Measurements from ENCODE around the gene TRIM21. TPM values are rescaled to one million over a fixed set of nuclear protein-coding genes. Genes with fewer than 3 reads are reported as not detected.
"Not testable (repeated sequence)": the region's sequence is repeated elsewhere in the genome, so short reads cannot be mapped to it uniquely, and the experiment has no call there.

Gene TRIM21
- 58.3 and 63.3 TPM in 2 replicates for total RNA-seq

DNA sequence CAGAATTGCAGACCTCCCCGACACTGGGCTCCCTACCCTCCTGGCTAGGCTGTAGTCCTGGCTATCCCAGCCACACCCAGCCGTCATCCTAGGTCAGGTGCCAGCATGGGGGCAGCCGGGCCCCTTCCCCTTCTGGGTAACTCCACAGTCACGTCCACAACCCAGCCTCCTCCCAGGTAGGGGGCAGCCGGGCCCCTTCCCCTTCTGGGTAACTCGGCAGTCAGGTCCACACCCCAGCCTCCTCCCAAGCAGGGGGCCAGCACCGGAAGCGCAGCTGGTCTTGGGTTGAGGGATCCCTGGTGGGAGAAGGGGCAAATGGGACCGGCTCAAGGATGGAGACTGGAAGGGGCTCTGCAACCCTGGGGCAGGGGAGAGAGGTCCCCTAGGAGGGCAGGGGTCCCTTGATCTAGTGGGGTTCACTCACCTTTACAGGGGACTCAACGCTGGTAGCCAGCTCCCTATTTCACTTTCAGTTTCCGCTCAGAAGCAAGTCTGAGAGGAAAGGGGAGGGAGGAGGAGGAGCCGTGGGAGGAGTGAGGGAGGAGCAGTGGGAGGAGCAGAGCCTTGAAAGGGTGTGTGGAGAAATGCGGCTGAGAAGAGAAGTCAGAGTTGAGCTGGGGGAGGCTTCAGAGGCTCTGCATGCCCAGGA is at the start of gene TRIM21:
TRIM21 (minus strand) TSS at position 494 of the 649 bp plus-strand sequence. CDS start 3,293 bp downstream, outside the sequence.
- intact Hi-C loops (cut with micrococcal nuclease): loop anchor here (1.0 to 5.0 kb wide), 4 partner anchors 207 to 536 kb away; partner anchors contain the start of genes STIM1 and TRIM68

DNA sequence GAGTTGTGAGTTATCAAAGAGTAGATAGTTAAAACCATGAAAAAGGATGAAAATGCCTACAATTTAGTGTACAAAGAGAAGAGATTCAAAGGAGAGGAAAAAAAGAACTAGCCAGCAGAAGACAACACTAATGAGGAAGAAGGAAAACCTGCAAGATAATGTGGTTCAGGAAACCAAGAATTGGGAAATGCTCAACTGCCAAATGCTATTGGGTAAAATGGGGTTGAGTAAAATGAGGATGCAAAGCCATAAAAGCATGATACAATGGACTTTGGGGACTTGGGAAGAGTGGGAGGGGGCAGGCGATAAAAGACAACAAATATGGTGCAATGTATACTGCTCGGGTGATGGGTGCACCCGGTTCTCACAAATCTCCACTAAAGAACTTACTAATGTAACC is 48.0 kb upstream of the TRIM21 start:
- intact Hi-C loops (cut with micrococcal nuclease): no loop called here

DNA sequence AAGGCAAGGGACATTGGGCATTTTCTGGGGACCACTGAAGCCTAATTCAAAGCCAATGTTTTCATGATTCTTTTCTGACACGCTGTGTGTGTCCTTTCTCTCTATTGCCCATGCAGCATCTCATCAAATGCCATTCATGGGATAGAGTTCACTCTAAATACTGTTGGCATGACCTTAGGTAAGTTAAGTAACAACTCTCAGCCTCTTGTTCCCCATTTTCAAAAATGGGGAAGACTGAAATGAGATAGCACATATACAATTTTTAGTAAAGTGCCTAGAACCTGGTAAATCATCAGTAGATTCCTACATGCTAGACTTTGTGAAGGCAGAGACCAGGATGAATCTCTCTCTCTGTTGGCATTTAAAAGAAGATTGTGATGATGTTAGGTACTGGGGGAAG is 42.9 kb upstream of the TRIM21 start:
- intact Hi-C loops (cut with micrococcal nuclease): no loop called here

DNA sequence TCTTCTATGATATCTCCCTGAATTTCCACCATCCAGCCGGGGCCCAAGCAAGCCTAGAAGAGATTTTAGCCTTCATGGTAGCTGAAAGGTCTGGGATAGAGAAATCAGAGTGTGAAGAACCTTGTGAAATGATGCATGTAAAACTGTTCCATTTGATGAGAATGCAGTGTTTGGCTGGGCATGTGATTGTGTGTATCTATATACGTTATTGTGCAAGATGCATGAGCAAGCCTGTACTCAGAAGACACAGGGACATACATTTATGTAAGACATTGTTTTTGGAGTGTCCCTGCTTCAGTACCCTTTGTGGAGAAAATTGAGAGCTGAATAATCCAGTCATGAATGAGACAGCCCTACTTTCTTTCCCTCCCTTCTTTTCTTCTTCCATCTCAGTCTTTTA is 40.4 kb upstream of the TRIM21 start:
- intact Hi-C loops (cut with micrococcal nuclease): no loop called here

DNA sequence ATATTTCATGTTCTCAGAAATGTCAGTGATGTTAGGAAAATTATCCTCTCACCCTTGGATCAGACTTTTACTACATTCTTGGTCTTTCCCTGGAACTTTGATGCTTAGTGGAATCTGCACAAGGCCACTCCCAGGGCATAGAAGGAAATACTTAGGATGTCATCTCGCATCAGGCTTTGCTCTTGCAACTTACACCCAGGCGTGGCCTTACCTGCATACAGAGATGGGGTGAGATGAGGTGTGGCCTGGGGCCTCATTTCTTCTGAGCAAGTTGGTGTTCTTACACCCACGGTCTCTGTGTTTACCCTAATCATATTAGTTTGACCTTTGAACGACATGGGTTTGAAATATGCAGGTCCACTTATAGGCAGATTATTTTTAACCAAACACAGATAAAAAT is 36.5 kb upstream of the TRIM21 start:
- intact Hi-C loops (cut with micrococcal nuclease): no loop called here

DNA sequence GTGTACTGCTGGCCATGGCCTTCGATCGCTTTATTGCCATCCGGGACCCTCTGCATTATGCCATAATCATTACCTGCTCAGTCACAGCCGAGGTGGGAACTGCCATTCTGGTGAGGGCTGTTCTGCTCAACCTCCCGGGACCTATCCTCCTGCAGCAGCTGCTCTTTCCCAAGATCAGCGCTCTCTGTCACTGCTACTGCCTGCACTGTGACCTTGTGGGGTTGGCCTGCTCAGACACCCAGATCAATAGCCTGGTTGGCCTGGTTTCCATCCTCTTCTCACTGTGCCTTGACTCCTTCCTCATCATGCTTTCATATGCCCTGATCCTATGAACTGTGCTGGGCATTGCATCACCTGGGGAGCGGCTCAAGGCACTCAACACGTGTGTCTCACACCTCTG is 24.9 kb upstream of the TRIM21 start:
- intact Hi-C loops (cut with micrococcal nuclease): no loop called here

DNA sequence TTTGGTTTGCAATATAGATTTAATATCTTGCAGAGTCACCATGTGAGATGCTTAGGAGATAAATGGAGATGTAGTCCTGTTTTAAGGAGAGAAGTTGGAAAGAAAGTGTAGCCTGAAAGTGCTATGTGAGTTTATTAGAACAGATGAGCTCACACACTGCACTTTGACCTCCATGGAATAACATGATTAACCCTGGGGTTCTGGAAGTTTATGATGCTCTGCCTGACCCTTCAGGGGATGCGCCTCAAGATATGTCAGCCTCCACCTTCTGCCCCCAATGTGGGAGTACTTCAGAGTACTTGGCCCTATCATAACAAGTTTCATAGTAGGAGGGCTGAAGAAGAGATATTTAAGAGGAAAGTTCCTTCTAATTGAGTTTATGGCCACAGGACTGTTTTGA is 23.3 kb upstream of the TRIM21 start:
- intact Hi-C loops (cut with micrococcal nuclease): no loop called here

DNA sequence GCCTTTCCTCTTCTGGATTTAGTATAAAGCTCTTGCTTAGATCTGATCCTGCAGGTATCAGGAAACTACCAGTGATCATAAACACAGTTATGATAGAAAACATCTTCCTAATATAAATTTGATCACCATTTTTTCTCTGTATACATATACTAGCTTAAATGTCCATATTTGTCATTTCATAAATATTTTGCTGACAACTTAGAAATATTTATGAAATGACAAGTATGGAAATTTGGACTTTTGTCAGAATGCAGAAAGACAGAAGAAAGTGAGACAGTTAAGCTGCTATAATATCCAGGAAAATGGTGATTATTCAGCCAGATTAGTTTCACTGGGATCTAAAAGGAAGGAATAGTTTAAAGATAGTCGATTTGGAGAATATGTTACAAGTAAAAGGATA is 22.8 kb upstream of the TRIM21 start:
- intact Hi-C loops (cut with micrococcal nuclease): no loop called here

DNA sequence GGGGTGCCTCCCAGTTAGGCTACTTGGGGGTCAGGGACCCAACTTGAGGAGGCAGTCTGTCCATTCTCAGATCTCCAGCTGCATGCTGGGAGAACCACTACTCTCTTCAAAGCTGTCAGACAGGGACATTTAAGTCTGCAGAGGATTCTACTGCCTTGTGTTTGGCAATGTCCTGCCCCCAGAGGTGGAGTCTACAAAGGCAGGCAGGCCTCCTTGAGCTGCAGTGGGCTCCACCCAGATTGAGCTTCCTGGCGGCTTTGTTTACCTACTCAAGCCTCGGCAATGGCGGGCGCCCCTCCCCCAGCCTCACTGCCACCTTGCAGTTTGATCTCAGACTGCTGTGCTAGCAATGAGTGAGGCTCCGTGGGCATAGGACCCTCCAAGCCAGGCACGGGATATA is 12.7 kb upstream of the TRIM21 start:
- intact Hi-C loops (cut with micrococcal nuclease): not testable (repeated sequence)

DNA sequence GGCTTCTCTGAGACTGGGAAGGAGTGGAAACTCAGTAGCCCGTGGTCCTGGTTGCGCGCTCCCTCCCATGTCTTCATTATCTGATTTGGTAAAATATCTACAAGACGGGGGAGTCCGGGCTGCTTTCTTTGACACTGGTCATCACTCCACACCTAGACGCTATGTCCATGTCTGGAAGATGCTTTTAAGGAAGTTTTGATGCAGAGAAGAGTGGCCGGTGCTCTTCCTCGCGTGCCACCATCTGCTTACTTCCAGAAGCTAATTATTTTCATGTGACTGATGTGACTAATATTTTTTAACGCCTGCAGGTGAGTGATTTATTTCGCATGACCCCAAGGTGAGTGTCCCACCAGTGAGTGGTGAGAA is 339 bp upstream of the TRIM21 start:
- intact Hi-C loops (cut with micrococcal nuclease): loop anchor here (1.0 to 5.0 kb wide), 4 partner anchors 207 to 537 kb away; partner anchors contain the start of genes STIM1 and TRIM68

DNA sequence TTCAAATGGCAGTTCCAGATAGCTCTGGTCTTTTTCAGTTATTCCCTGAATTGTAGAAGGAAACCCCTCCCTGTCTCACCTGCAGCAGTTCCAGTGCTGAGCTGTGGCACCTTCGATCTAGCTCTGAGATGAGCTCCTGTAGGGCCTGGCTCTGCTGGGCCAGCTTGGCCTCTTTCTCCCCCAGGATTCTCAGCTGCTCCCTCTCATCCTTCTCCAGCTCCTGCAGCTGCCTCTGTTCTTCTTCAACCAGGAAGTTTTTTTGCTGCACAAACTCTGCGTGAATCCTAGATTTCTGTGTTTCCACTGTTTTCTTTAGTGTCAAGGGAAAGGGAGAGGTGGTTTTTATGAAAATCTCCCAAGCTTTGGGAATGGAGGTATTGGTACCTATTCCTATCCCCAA is 5.3 kb downstream of the TRIM21 start:
- intact Hi-C loops (cut with micrococcal nuclease): no loop called here

DNA sequence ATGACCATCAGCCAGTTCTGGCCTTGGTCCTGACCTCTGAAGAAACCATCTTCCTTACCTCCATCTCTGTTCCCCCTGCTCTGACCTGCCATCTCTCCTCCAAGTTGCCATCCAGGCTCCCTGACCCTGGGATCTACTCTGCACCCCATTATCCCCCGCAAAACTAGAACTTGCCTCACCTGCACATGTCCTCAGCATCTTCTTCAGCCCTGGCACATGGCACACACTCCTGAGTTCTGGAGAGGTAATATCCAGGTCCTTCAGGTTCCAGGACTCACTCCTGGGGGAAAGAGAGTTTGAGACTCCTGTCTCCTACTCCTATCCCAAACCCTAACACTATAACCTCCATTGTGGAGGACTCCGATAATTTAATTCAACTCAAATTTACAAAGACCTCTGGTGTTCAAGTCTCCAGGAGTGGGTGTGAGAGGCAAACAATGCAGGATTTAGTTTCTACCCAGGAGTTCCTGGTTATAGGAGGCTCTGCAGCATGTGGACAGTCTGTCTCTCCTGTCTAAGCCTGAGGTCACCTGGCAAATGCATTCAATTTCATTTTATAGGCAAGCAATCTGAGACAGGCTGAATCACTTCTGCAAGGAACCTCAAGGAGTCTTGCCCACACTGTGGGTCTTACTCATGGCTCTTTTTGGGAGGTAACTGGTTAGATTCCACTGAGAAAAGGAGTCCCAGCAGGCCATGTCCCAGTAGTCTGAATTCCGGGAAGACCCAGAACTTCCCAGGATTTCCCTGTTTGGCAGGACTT is 7.3 kb downstream of the TRIM21 start:
- intact Hi-C loops (cut with micrococcal nuclease): no loop called here

DNA sequence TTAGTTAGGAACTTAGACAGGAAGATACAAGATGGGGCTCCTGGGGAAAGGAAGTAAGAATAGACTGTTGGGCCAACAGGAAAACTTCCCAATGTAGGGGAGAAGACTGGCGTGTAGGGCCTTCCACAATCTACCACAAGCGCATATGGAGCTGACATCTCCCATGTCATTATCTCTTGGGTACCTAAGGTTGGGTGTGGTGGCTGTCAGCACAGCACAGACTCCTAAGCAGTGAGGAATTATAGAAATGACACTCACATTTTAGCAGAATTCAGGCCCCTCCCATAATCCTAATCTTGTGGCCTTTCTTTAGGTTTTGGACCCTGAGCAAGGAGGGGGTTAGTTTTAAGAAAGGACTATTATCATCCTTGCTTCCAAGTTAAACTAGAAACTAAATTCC is 11.6 kb downstream of the TRIM21 start:
- intact Hi-C loops (cut with micrococcal nuclease): no loop called here

DNA sequence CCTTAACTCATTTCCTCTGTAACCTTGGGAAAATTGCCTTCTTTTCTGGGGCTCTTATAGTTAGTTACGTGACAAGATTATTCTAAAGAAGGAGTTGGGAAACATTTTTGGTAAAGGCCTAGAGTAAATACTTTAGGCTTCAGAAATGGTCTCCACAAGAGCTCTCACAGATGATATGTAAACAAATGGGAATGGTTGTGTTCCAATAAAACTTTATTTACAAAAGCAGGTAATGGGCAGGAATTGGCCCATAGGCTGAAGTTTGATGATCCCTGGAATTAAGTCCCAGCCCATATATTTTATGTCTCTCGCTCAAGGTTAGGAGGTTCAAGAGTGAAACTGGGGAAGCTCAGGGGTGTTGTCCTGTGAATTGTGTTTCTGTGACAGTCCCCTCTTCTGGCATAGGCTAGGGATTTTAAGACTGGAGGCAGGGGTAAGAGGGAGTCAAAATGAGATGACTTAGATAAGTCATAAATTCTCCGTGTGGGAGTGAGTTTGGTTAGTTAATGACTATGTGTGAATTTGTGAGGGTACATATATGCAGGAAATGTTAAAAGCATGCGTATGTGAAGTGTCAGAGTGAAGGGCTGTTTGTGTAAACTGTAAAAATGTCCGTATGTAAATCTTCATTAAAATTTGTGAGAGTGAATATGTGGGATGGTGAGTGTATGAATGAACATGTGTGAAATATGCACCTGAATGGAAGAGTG is 17.9 kb downstream of the TRIM21 start:
- intact Hi-C loops (cut with micrococcal nuclease): no loop called here

DNA sequence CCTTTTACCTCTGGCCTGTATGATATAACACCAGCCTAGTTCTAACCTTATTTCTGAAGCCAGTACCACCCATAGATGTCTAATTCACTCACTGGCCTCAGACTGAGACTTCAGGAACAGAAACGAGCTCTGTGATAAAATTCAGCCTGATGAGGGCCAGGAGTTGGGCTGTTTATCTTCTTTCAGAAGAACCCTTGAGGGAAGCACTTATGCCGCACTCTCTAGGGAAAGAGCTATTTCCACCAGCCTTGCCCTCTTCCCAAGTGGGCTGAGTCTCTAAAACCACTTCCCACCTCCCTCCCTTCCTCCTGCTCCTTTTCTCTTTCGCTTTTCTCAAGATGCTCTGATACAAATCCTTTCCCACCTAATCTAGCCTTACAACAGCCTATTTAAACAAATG is 23.3 kb downstream of the TRIM21 start:
- intact Hi-C loops (cut with micrococcal nuclease): no loop called here

DNA sequence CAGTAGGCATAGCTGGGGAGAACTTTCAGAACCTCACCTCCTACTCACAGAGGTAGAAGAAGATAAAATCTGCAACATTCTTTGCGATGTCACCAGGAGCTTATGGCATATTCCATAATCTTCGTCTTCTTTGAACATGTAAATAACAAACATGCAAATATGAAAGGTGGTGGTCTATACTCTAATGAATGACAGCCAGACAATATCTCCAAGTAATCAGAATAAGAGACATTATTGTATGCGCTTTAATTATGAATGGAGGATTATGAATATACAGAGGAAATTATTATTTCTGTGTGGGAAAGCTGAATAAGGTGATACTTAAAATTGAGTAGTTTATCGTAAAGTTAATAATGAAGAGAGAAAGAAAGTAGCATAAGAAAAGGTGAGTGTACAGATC is 25.2 kb downstream of the TRIM21 start, which contains the start of gene OR52B4:
OR52B4 (minus strand) TSS at position 101 of the 400 bp plus-strand sequence; CDS start at position 10, 91 bp downstream.
- intact Hi-C loops (cut with micrococcal nuclease): no loop called here

DNA sequence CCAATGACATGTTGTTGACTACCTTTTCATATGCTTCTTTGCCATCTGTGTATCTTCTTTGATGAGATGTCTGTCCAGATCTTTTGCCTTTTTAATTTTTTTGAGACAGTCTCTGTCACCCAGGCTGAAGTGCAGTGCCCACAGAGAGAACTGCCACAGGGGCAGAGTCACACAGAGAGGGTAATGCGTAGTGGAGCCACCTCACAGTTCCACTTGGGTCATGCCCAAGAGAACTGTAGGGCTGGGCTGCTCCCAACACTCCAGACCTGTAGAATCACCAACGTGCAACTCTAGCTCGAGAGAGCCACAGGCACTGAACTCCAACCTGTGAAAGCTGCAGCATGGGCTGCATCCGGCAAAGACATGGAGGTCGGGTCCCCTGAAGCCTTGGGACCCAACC is 45.4 kb downstream of the TRIM21 start:
- intact Hi-C loops (cut with micrococcal nuclease): not testable (repeated sequence)

DNA sequence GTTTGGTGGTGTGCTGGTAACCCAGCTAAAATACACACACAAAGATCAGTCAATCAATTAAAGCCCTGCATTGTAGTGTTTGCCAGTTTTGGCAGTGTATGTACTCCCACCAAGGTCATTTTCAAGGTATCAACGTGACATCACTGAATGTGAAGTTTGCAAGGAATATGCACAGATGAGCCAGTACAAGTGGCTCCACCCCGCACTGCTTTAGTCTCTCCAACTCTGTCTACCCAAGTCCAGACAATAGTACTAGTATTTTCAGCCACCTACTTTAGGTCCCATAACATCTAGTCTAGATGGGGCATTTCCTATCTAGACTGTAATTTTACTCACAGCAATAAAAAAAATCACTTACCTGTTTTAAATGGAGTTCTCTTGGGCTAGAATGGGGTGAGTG is 48.1 kb downstream of the TRIM21 start:
- intact Hi-C loops (cut with micrococcal nuclease): not testable (repeated sequence)
